Amniotic epithelial cell (primary cell): Measurements from ENCODE around the gene TMEM126A.

ENCODE experiments used
- DNase-seq: peaks from one replicate; pipeline ENCODE4 v3.0.0-alpha.2; 2010; ENCODE audit warnings: low read depth

Gene TMEM126A

GRCh38 chr11:85695546-85695945 is 47.8 kb downstream of the TMEM126A start:
- DNase-seq = no peak

DNA sequence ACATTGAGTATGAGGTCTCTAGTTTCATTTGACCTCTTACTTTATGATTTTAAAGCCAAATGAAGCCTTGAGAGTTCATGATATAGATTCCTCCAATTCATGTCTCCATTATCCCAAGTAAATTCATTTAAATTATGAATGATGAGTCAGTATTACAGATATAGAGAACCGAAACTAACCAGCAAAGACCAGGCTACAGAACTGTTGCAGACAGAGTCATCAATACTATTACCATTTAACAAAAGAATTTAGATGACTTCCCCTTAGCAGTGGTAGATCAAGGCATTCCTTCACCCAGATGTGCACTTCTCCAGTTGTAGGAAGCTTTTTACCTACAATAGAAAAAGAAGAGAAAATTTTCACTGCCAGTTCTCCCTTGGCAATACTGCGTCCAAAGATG is 50.0 kb downstream of the TMEM126A start:
- no peak for DNase-seq

DNA sequence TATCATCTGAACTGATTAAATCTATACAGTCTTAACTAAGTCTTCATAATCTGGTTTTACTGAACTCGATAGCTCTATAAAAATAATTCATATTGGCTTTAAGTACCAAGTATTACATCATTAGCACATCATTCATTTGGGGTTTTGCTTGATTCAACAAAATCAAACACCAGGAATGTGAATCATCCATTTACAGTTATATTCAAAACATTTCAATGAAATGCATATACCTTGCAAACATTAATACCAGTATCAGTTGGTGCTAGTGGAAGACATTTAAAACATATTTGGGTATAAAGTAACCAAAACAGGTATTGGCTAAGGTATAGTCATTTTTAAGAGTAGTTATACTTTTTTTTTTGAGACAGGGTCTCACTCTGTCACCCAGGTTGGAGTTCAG is 50.4 kb downstream of the TMEM126A start:
- no peak for DNase-seq

GRCh38 chr11:85699957-85700741 is 52.4 kb downstream of the TMEM126A start:
- no peak for DNase-seq

DNA sequence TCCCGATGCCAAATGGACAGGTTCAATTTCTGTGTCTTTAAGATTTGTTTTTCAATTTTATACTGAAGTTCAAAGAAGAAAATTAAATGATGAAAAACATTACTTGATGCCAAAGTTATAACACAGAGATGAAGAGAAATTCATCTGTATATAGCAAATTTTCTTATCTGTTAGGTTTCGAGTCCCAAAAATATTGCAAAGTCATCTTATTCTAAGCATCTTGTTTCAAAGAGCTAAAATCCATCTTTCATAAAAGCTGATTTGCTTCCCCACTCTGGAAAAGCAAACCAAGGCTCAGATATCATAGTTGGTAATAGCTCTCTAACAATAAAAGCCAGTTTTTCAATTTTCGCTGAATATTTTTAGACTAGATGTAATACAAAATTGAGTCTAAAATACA is 57.2 kb downstream of the TMEM126A start:
- no peak for DNase-seq

- DNase-seq = no peak
Observed at GRCh38 chr11:85705800-85706199, 58.0 kb downstream of the TMEM126A start.
